ENCODE results near the gene TEX11. TPM values are rescaled to one million over a fixed set of nuclear protein-coding genes. Genes with fewer than 3 reads are reported as not detected.
"Not testable (repeated sequence)": the region's sequence is repeated elsewhere in the genome, so short reads cannot be mapped to it uniquely, and the experiment has no call there.

TEX11 gene
- total and polyA plus RNA-seq, 12 donors, result 0.19 TPM; not detected in 11

GRCh38 chrX:70921709-70922352, 13.3 kb upstream of the TEX11 start:
- DNase-seq (no peak), ATAC-seq (no peak)
- H3K4me1 ChIP-seq, result no peaks in the 10 kb centered on the region
- H3K27ac ChIP-seq, result no peak overlapping the region
- no peak overlapping the region for H3K4me3 ChIP-seq
- TF ChIP-seq, protein P1, sequence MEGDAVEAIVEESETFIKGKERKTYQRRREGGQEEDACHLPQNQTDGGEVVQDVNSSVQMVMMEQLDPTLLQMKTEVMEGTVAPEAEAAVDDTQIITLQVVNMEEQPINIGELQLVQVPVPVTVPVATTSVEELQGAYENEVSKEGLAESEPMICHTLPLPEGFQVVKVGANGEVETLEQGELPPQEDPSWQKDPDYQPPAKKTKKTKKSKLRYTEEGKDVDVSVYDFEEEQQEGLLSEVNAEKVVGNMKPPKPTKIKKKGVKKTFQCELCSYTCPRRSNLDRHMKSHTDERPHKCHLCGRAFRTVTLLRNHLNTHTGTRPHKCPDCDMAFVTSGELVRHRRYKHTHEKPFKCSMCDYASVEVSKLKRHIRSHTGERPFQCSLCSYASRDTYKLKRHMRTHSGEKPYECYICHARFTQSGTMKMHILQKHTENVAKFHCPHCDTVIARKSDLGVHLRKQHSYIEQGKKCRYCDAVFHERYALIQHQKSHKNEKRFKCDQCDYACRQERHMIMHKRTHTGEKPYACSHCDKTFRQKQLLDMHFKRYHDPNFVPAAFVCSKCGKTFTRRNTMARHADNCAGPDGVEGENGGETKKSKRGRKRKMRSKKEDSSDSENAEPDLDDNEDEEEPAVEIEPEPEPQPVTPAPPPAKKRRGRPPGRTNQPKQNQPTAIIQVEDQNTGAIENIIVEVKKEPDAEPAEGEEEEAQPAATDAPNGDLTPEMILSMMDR (IDR thresholded peaks at IDR 0.05), result no peak
- H3K36me3 ChIP-seq, result no peaks in the 10 kb centered on the region
- intact Hi-C loops (cut with DNase I), result no loop called here
- peaks cover 0 to 43% (median 0%) of the 10 kb centered on the region in 7 donors for H3K27me3 ChIP-seq
- WGBS, 2 donors, result 9% methylated on average over 3 of the region's 3 CpGs
- H3K9me3 ChIP-seq, result no peaks in the 10 kb centered on the region

GRCh38 chrX:70916754-70917153, 8.2 kb upstream of the TEX11 start:
- DNase-seq (no peak), ATAC-seq (no peak)
- WGBS, 2 donors, result 90 to 92% methylated on average over 4 of the region's 4 CpGs
- Histone ChIP-seq H3K36me3 (no peaks in the 10 kb centered on the region), H3K4me1 (no peaks in the 10 kb centered on the region), H3K27ac (no peak overlapping the region), H3K9me3 (no peaks in the 10 kb centered on the region), H3K27me3 (peaks cover 0 to 13% (median 0%) of the 10 kb centered on the region in 7 donors), H3K4me3 (no peak overlapping the region)
- TF ChIP-seq, protein P1 (IDR thresholded peaks at IDR 0.05), result no peak
- intact Hi-C loops (cut with DNase I), result no loop called here

DNA sequence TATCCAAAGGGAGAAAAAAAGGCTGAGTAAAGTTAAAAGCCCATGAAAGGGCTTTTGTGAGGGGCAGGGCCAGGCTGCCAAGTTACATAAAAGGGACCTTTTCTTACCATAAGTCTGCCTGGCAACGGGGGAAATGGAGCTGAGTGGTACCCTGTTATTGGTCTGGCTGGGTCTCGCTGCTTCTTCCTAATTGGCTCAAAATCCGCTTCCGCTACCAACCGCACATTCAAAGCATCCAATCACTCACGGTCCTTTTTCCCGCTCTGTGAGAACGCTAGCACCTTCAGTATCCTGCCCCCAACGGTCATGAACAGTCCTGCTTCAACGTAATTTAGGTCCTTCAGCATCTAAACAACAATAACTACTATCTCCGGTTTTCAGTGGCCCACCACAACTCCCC, 611 bp downstream of the TEX11 start:
- no peak overlapping the region for H3K4me3 ChIP-seq
- ATAC-seq (no peak), DNase-seq (no peak)
- H3K27me3 ChIP-seq, result peaks cover 0 to 8% (median 0%) of the 10 kb centered on the region in 7 donors
- H3K27ac ChIP-seq, result no peak overlapping the region
- peaks cover 0 to 3% (median 0%) of the 10 kb centered on the region in 11 donors for H3K9me3 ChIP-seq
- intact Hi-C loops (cut with DNase I), result no loop called here
- H3K4me1 ChIP-seq, result no peaks in the 10 kb centered on the region
- TF ChIP-seq, protein P1 (IDR thresholded peaks at IDR 0.05), result no peak
- WGBS, 2 donors, result 93% methylated on average over 11 of the region's 11 CpGs
- H3K36me3 ChIP-seq, result no peaks in the 10 kb centered on the region

DNA sequence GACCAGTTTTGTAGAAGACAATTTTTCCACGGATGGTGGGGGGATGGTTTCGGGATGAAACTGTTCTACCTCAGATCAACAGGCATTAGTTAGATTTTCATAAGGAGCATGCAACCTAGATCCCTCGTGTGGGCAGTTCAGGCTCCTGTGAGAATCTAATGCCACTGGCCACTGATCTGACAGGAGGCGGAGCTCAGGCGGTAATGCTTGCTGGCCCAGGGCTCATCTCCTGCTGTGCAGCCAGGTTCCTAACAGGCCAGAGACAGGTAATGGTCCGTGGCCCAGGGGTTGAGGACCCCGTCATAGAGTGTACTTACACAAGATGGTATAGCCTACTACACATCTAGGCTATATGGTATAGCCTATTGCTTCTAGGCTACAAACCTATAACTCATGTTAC, 7.0 kb downstream of the TEX11 start:
- no peak for ATAC-seq
- 62 to 67% methylated on average over 7 of the region's 7 CpGs for WGBS, 2 donors
- Histone ChIP-seq H3K9me3 (no peaks in the 10 kb centered on the region), H3K27me3 (peaks cover 0 to 8% (median 0%) of the 10 kb centered on the region in 7 donors), H3K27ac (no peak overlapping the region), H3K36me3 (no peaks in the 10 kb centered on the region), H3K4me3 (no peak overlapping the region), H3K4me1 (no peaks in the 10 kb centered on the region)
- intact Hi-C loops (cut with DNase I), result no loop called here
- no peak for DNase-seq
- TF ChIP-seq, protein P1 (IDR thresholded peaks at IDR 0.05), result no peak

DNA sequence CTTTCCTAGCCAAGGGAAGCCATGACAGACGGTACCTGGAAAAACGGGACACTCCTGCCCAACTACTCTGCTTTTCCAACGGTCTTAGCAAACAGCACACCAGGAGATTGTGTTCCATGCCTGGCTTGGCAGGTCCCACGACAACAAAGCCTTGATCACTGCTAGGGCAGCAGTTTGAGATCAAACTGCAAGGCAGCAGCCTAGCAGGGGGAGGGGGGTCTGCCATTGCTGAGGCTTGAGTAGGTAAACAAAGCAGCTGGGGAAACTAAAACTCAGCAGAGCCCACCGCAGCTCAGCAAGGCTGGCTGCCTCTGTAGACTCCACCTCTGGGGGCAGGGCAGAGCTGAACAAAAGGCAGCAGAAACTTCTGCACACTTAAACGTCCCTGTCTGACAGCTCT, 18.1 kb downstream of the TEX11 start:
- DNase-seq; H3K36me3 ChIP-seq; intact Hi-C loops (cut with DNase I); ATAC-seq; H3K4me1 ChIP-seq; H3K27ac ChIP-seq; H3K4me3 ChIP-seq; H3K9me3 ChIP-seq: not testable (repeated sequence)
- H3K27me3 ChIP-seq, result peaks cover 0 to 33% (median 0%) of the 10 kb centered on the region in 7 donors
- WGBS, 2 donors, result 50 to 55% methylated on average over 6 of the region's 6 CpGs

Data from heart right ventricle (tissue), 16 donors.